AG04449 (cell line): ENCODE measurements around the gene SCGB2B2.

ENCODE experiments used
- CTCF ChIA-PET: fragments of 350-600 bp; formaldehyde crosslinking; extraction: SDS; loops from one replicate; lab custom pipeline; 2021; ENCODE audit warnings: antibody characterized with exemption; lab: Yijun Ruan, JAX
- POLR2A ChIA-PET: fragments of 400-600, 350-600 bp; formaldehyde crosslinking; extraction: SDS; loops from one replicate; lab custom pipeline; 2020; ENCODE audit warnings: antibody characterized with exemption, inconsistent platforms; lab: Yijun Ruan, JAX
- DNase-seq: peaks from one replicate; pipeline ENCODE4 v3.0.0-alpha.2; 2010; ENCODE audit warnings: low read depth, low spot score
- H3K4me3 ChIP-seq: 2 replicates; pipeline ENCODE4 v1.5.1; 2011; ENCODE audit warnings: low read depth, mild to moderate bottlenecking, control low read depth, low read length
- TF ChIP-seq, protein P1 (sequence below): IDR thresholded peaks from one replicate; pipeline ENCODE4 v1.5.1; 2011; ENCODE audit warnings: mild to moderate bottlenecking, moderate library complexity, low read length, control low read depth, inconsistent platforms; ENCODE audit not compliant: insufficient read depth; ENCODE audit errors: missing control alignments

Gene SCGB2B2

DNA sequence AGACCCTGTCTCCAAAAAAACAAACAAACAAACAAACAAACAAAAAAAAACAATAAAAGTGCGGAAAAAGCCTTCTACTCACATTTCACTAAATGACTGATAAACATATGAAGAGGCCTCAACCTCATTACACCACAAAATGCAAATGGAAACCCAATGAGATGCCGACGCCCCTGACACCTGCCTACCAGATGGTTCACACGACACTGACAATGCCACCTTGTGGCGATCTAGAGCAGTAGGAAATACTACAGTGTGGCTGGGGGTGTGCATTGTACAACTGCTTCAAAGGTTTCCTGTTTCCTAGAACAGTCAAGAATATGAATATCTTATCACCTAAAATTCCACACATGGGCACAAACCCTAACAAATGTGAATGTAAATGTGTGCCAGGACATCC lies 14.0 kb downstream of the SCGB2B2 start:
- CTCF ChIA-PET = no interaction called here
- H3K4me3 ChIP-seq = no peak overlapping the region
- POLR2A ChIA-PET = no interaction called here
- DNase-seq = no peak
- TF ChIP-seq, protein P1, sequence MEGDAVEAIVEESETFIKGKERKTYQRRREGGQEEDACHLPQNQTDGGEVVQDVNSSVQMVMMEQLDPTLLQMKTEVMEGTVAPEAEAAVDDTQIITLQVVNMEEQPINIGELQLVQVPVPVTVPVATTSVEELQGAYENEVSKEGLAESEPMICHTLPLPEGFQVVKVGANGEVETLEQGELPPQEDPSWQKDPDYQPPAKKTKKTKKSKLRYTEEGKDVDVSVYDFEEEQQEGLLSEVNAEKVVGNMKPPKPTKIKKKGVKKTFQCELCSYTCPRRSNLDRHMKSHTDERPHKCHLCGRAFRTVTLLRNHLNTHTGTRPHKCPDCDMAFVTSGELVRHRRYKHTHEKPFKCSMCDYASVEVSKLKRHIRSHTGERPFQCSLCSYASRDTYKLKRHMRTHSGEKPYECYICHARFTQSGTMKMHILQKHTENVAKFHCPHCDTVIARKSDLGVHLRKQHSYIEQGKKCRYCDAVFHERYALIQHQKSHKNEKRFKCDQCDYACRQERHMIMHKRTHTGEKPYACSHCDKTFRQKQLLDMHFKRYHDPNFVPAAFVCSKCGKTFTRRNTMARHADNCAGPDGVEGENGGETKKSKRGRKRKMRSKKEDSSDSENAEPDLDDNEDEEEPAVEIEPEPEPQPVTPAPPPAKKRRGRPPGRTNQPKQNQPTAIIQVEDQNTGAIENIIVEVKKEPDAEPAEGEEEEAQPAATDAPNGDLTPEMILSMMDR = peak; percentile 23

DNA sequence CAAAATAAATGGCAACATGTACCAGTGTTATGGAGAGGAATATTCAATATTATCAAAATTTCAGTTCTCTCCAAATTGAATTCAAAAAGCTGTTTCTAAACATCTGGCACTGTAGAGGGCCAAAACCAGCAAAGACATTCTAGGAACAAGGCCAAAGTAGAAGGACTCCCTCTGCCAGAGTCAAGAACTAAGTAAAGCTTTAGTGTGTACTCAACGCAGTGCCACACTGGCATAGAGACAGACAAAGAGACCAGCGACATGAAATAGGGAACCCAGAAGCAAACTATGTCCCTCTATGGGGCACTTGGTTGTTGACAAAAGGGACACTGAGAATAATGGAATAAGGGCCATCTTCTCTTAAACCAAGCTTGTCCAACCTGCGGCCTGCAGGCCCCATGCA lies 15.6 kb downstream of the SCGB2B2 start:
- no peak overlapping the region for H3K4me3 ChIP-seq
- POLR2A ChIA-PET = no interaction called here
- TF ChIP-seq, protein P1 = no peak
- no peak for DNase-seq
- CTCF ChIA-PET = interaction anchor here (1.0 kb wide), 1 partner anchor 21 kb away, joined by 4 read pairs; no protein-coding TSS in a partner anchor

DNA sequence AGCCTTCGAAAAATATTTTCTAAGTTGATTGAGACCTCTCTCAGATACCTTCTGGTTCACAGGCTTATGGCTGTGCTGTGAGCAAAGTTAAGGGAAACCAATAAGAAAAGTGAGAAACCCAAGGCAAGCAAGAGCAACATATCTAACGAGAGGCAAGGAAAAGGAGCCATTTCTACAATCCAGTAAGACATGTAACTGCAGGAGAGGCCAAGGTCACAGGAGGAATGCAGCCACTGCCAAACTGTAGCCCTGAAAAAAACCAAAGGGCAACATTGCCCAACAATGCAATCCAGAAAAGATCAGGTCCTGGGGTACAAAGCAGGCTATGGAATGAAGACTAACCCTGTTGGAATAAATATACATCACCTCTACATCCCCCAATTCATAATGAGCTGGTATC lies 21.3 kb downstream of the SCGB2B2 start:
- POLR2A ChIA-PET = no interaction called here
- no peak overlapping the region for H3K4me3 ChIP-seq
- CTCF ChIA-PET = no interaction called here
- TF ChIP-seq, protein P1 = no peak
- no peak for DNase-seq

DNA sequence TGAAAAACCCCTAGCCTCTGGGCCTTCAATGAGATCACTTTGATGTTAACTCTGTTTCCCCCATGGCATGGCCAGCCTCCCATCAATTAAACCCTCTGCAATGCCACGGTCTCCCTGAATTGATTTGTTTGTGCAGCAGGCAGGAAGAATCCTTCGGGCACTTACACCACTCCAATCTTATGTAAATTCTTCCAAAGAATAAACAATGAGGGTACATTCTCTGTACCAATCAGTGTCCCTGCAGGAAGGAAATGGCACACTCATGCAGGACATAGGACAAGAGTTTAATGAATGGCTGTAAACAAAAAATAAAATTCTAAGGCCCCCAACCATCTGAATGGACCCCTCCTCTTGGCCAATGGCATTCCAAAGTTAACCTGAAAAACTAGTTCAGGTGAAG lies 22.2 kb downstream of the SCGB2B2 start:
- TF ChIP-seq, protein P1 = no peak
- CTCF ChIA-PET = interaction anchor here (2.1 kb wide), 1 partner anchor 57 kb away, joined by 4 read pairs; no protein-coding TSS in a partner anchor
- POLR2A ChIA-PET = no interaction called here
- DNase-seq = no peak
- H3K4me3 ChIP-seq = no peak overlapping the region

DNA sequence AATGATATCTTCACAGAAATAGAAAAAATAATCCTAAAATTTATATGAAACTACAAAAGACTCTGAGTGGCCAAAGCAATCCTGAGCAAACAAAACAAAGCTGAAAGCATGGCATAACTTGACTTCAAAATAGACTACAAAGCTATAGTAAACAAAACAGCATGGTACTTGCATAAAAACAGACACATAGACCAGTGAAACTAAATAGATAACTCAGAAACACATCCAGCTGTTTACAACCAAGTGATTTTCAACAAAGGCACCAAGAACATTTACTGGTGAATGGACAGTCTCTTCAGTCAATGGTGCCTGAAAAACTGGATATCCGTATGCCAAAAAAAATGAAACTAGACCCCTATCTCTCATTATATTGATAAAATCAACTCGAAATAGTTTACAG lies 25.2 kb downstream of the SCGB2B2 start:
- DNase-seq = no peak
- H3K4me3 ChIP-seq = no peak overlapping the region
- ChIA-PET CTCF (interaction anchor here (0.9 to 1.8 kb wide), 3 partner anchors 10 to 61 kb away, joined by 4 to 6 read pairs (median 4); no protein-coding TSS in a partner anchor), POLR2A (no interaction called here)
- TF ChIP-seq, protein P1 = no peak

DNA sequence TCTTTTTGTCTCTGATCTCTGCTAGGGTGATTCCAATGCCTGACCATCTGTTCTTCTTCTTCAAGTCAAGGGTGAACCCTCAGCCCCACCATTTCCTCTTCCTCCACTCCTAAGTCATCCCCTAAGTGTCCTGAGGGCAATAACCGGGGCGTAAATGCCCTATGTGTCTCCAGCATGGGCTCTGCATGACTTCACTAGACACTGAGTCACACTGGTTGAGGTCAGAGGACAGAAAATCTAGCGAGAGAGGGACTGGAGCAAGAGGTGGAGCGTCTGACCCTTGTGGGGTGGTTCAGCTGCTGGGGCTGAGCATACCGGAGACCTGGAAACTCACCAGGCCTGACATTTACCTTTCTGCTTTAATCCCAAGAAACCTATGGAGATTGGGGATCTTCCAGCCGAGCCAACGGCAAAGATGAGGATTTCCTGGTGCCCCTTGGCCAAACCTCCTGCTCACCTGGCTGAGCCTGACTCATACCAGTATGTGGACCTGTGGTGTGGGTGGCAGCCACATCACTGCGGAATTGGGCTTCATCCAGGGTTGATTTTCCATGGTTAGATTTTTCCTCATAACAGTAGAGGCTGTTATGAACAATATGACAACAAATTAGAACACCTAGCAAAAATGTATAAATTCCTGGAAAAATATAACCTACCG lies 26.9 kb downstream of the SCGB2B2 start:
- DNase-seq = no peak
- no peak overlapping the region for H3K4me3 ChIP-seq
- POLR2A ChIA-PET = no interaction called here
- CTCF ChIA-PET = no interaction called here
- TF ChIP-seq, protein P1 = no peak
